Measurements from ENCODE around the gene EIF3L. TPM values are rescaled to one million over a fixed set of nuclear protein-coding genes. Genes with fewer than 3 reads are reported as not detected.
"Not testable (repeated sequence)": the region's sequence is repeated elsewhere in the genome, so short reads cannot be mapped to it uniquely, and the experiment has no call there.

EIF3L gene
- total and polyA plus RNA-seq, 2 of the 8 experiments (the other 6 are each of a cell fraction or from before 2014, with no cell fraction given), result 639 to 886 TPM

- TF ChIP-seq GABPA (IDR thresholded peaks at IDR 0.05; ENCODE audit: borderline replicate concordance, insufficient read depth, low read length) (peak; percentile 92), HDAC6 (IDR thresholded peaks at IDR 0.05; ENCODE audit: low read depth, low read length) (no peak), JUN (IDR thresholded peaks at IDR 0.05; ENCODE audit: low read depth, low read length) (no peak)
Observed at GRCh38 chr22:37849089-37849751, at the start of gene EIF3L (continued).

GRCh38 chr22:37799979-37800378 lies 49.2 kb upstream of the EIF3L start:
- 94% methylated on average over 6 of the region's 9 CpGs; no CpG with 5 or more reads in 1 of the 2 experiments for WGBS, 2 experiments (ENCODE audit: extremely low coverage in 1 of 2, insufficient coverage in 1 of 2, insufficient read length in 1 of 2, insufficient replicate concordance in 2 of 2, low coverage in 1 of 2, low lambda C conversion rate in 2 of 2, missing lambda C conversion rate in 1 of 2)

More at GRCh38 chr22:37799979-37800378, 49.2 kb upstream of the EIF3L start:
- H2BK12ac ChIP-seq (ENCODE audit: low read depth, low read length); H2AK5ac ChIP-seq (ENCODE audit: low read depth, low read length); H2BK5ac ChIP-seq (ENCODE audit: low read depth, low read length); H3K23ac ChIP-seq (ENCODE audit: insufficient read length); H2BK20ac ChIP-seq (ENCODE audit: low read length); H4K20me1 ChIP-seq (replicated peaks in 1 of 2; ENCODE audit: control insufficient read depth in 1 of 2, insufficient read depth in 2 of 2, low read length in 2 of 2); H3K18ac ChIP-seq (ENCODE audit: extremely low read depth, low read length); H3K27ac ChIP-seq (ENCODE audit: low read depth, low read length); H3K9ac ChIP-seq (replicated peaks in 1 of 4; ENCODE audit: extremely low read depth in 1 of 4, low read depth in 3 of 4, low read length in 3 of 4); H2BK120ac ChIP-seq (replicated peaks; ENCODE audit: low read depth, low read length); H4K91ac ChIP-seq (replicated peaks; ENCODE audit: insufficient read length, low read length); H3K36me3 ChIP-seq (ENCODE audit: control insufficient read depth in 2 of 4, insufficient read depth in 4 of 4, low read length in 3 of 4); H3K56ac ChIP-seq (replicated peaks; ENCODE audit: insufficient read length, low read depth, low read length); H3K4me3 ChIP-seq (ENCODE audit: extremely low read depth in 1 of 4, insufficient read depth in 2 of 4, low read depth in 3 of 4, low read length in 4 of 4); POLR2A ChIA-PET (ENCODE audit: partially characterized antibody); H3K4me2 ChIP-seq (ENCODE audit: insufficient read depth in 1 of 2, low read depth in 2 of 2, low read length in 2 of 2); H2BK15ac ChIP-seq (ENCODE audit: low read length); FAIRE-seq; CTCF ChIA-PET (ENCODE audit: partially characterized antibody); H3K4ac ChIP-seq (replicated peaks; ENCODE audit: insufficient read length, low read depth, low read length); H3K79me2 ChIP-seq (ENCODE audit: control insufficient read depth in 1 of 2, insufficient read depth in 2 of 2, low read length in 2 of 2); DNase-seq (ENCODE audit: low read depth in 1 of 2, low spot score in 2 of 2); H3K14ac ChIP-seq (ENCODE audit: insufficient read length); H3K9me3 ChIP-seq (ENCODE audit: insufficient read depth in 2 of 2, low read depth in 1 of 2, low read length in 1 of 2); H3K79me1 ChIP-seq (ENCODE audit: low read depth, low read length); H4K8ac ChIP-seq (ENCODE audit: extremely low read depth, insufficient read depth, low read length); H2AFZ ChIP-seq (ENCODE audit: low read length); H4K5ac ChIP-seq (ENCODE audit: insufficient read length, low read depth, low read length): not testable (repeated sequence)
- Histone ChIP-seq H3K23me2 (ENCODE audit: low read depth, low read length) (peaks cover 26% of the 10 kb centered on the region; the same call in 1 of the 2 replicates), H3K4me1 (replicated peaks in 1 of 4; ENCODE audit: control insufficient read depth in 3 of 4, insufficient read depth in 4 of 4, low read length in 3 of 4) (peaks cover 0 to 15% (median 12%) of the 10 kb centered on the region in 4 experiments; a peak in 6 of 7 replicates), H3K27me3 (replicated peaks in 1 of 4; ENCODE audit: control insufficient read depth in 3 of 4, extremely low read depth in 1 of 4, insufficient read depth in 3 of 4, low read length in 3 of 4) (peaks cover 3 to 24% (median 17%) of the 10 kb centered on the region in 4 experiments)
